ENCODE results near the gene KIF18B. TPM values are rescaled to one million over a fixed set of nuclear protein-coding genes. Genes with fewer than 3 reads are reported as not detected.

The KIF18B gene
- total RNA-seq, 1 donor from 2014 or later, result 0.89 TPM

DNA sequence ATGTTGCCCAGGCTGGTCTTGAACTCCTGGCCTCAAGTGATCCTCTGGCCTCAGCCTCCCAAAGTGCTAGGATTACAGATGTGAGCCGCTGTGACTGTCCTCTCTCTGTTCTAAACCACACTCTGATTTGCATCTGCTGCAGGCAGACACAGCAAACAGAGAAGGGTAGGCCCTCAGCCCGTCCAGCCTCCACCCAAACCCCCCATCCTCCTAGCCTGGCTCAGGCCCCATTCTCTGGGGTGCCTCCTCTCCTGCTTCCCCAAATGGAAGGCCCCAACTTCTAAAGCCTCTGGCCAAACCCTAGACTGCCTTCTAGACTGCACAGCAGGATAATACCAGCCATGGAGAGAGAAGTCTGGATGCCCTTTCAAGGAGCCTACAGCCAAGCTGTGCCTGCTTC, 28.2 kb downstream of the KIF18B start:
- peaks cover 10% of the 10 kb centered on the region for H3K27me3 ChIP-seq (ENCODE audit: low read depth)
- no peak overlapping the region for H3K4me3 ChIP-seq
- H3K4me1 ChIP-seq, result no peaks in the 10 kb centered on the region
- H3K27ac ChIP-seq, result no peak overlapping the region
- ATAC-seq, result no peak
- H3K9me3 ChIP-seq, result no peaks in the 10 kb centered on the region
- no peaks in the 10 kb centered on the region for H3K36me3 ChIP-seq
- no peak for TF ChIP-seq CTCF (IDR thresholded peaks at IDR 0.05)
- intact Hi-C loops (cut with DNase I), result no loop called here
- DNase-seq, result peak; percentile 3

- Histone ChIP-seq H3K4me3 (no peak overlapping the region), H3K4me1 (no peaks in the 10 kb centered on the region), H3K36me3 (no peaks in the 10 kb centered on the region), H3K27me3 (ENCODE audit: low read depth) (peaks cover 14% of the 10 kb centered on the region), H3K27ac (no peak overlapping the region), H3K9me3 (no peaks in the 10 kb centered on the region)
- TF ChIP-seq CTCF (IDR thresholded peaks at IDR 0.05), result no peak
- peak; percentile 28 for DNase-seq
- intact Hi-C loops (cut with DNase I), result no loop called here
- no peak for ATAC-seq
Measured at GRCh38 chr17:44918006-44918405, 29.6 kb downstream of the KIF18B start.

DNA sequence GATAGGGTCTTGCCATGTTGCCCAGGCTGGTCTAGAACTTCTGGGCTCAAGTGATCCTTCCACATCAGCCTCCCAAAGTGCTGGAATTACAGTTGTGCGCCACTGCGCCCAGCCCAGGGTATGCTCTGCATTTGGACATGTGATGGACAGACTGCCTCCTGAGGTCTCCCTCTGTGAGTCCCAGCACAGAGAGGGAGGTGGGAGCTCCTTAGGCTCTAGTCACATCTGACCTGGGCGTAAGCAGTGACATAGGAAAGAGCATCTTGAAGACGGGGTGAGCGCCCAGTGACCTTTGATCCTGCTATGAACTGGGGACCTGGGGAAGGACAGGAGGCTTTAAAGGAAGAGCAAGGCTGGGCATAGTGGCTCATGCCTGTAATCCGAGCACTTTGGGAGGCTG, 30.1 kb downstream of the KIF18B start:
- no peak overlapping the region for H3K27ac ChIP-seq
- no peak overlapping the region for H3K4me3 ChIP-seq
- no peaks in the 10 kb centered on the region for H3K36me3 ChIP-seq
- ATAC-seq, result no peak
- no peaks in the 10 kb centered on the region for H3K4me1 ChIP-seq
- H3K27me3 ChIP-seq (ENCODE audit: low read depth), result peaks cover 17% of the 10 kb centered on the region
- intact Hi-C loops (cut with DNase I), result no loop called here
- no peak for TF ChIP-seq CTCF (IDR thresholded peaks at IDR 0.05)
- H3K9me3 ChIP-seq, result no peaks in the 10 kb centered on the region
- peak; percentile 10 for DNase-seq

GRCh38 chr17:44916781-44917241, 30.8 kb downstream of the KIF18B start:
- no peaks in the 10 kb centered on the region for H3K9me3 ChIP-seq
- no peaks in the 10 kb centered on the region for H3K36me3 ChIP-seq
- no peak overlapping the region for H3K27ac ChIP-seq
- intact Hi-C loops (cut with DNase I), result no loop called here
- H3K4me1 ChIP-seq, result peaks cover under 1% of the 10 kb centered on the region
- peaks cover 22% of the 10 kb centered on the region for H3K27me3 ChIP-seq (ENCODE audit: low read depth)
- no peak overlapping the region for H3K4me3 ChIP-seq
- ATAC-seq (peak in 1 of 2 donors; percentile 23), DNase-seq (peak; percentile 50)
- TF ChIP-seq CTCF (IDR thresholded peaks at IDR 0.05), result no peak

GRCh38 chr17:44915862-44916780, 31.5 kb downstream of the KIF18B start:
- Histone ChIP-seq H3K27me3 (ENCODE audit: low read depth) (peaks cover 28% of the 10 kb centered on the region), H3K27ac (no peak overlapping the region), H3K4me3 (no peak overlapping the region), H3K36me3 (no peaks in the 10 kb centered on the region), H3K4me1 (peaks cover 7% of the 10 kb centered on the region), H3K9me3 (no peaks in the 10 kb centered on the region)
- DNase-seq (peak; percentile 32), ATAC-seq (no peak)
- intact Hi-C loops (cut with DNase I), result no loop called here
- TF ChIP-seq CTCF (IDR thresholded peaks at IDR 0.05), result no peak
